IMR-90 (cell line): ENCODE results near the gene NEO1. TPM values are rescaled to one million over a fixed set of nuclear protein-coding genes. Genes with fewer than 3 reads are reported as not detected.

Experiments used
- ATAC-seq: fragments of 200-7000 bp; cut with Tn5 transposase; 2 replicates; pipeline ENCODE4 v1.9.1; 2020; ENCODE audit warnings: low read depth, mild to moderate bottlenecking, moderate library complexity
- BruUV-seq: library from RNA; stranded (reverse); fragments of 400-500 nt; replicated peaks from 2 replicates; lab custom pipeline; 2021; lab: Mats Ljungman, UMichigan
- CTCF ChIA-PET: fragments of 300-600 bp; formaldehyde crosslinking; extraction: SDS; loops from one replicate; lab custom pipeline; 2021; ENCODE audit warnings: antibody characterized with exemption; lab: Yijun Ruan, JAX
- POLR2A ChIA-PET: fragments of 300-600 bp; sonication (Branson Sonifier 250); formaldehyde crosslinking; loops from one replicate; lab custom pipeline; 2022; ENCODE audit warnings: antibody characterized with exemption; ENCODE audit not compliant: unreplicated experiment; lab: Charles Lee
- DNase-seq: peaks from one replicate; pipeline ENCODE4 v3.0.0; 2013
- H2AFZ ChIP-seq: replicated peaks from 2 replicates; pipeline ENCODE3; 2013; ENCODE audit warnings: low read length, mild to moderate bottlenecking; ENCODE audit not compliant: poor library complexity
- H2AK5ac ChIP-seq: 2 replicates; pipeline ENCODE4 v1.6.1; 2013; ENCODE audit warnings: low read depth, low read length, inconsistent platforms
- H2AK9ac ChIP-seq: replicated peaks from 2 replicates; pipeline ENCODE3; 2013; ENCODE audit warnings: mild to moderate bottlenecking, low read depth, low read length, moderate library complexity; ENCODE audit not compliant: poor library complexity
- H2BK120ac ChIP-seq: 2 replicates; pipeline ENCODE4 v1.6.1; 2013; ENCODE audit warnings: low read depth, low read length, inconsistent platforms
- H2BK15ac ChIP-seq: 3 replicates; pipeline ENCODE4 v1.6.1; 2013; ENCODE audit warnings: low read depth, low read length, inconsistent platforms
- H2BK20ac ChIP-seq: 2 replicates; pipeline ENCODE4 v1.6.1; 2013; ENCODE audit warnings: low read depth, mild to moderate bottlenecking, inconsistent platforms, low read length, moderate library complexity
- H2BK5ac ChIP-seq: 2 replicates; pipeline ENCODE4 v1.6.1; 2013; ENCODE audit warnings: mild to moderate bottlenecking, low read depth, low read length, inconsistent platforms; ENCODE audit not compliant: poor library complexity, severe bottlenecking
- H3K14ac ChIP-seq: replicated peaks from 2 replicates; pipeline ENCODE4 v1.6.1; 2013; ENCODE audit warnings: low read depth, low read length, inconsistent platforms
- H3K18ac ChIP-seq: 2 replicates; pipeline ENCODE4 v1.6.1; 2013; ENCODE audit warnings: low read depth, low read length, control low read depth
- H3K23ac ChIP-seq: 2 replicates; pipeline ENCODE4 v1.6.1; 2013; ENCODE audit warnings: low read depth, low read length, inconsistent platforms
- H3K27ac ChIP-seq: 2 replicates; pipeline ENCODE4 v1.5.1; 2013; ENCODE audit warnings: mild to moderate bottlenecking, control low read depth, low read length; ENCODE audit not compliant: insufficient read depth
- H3K27me3 ChIP-seq: 2 replicates; pipeline ENCODE4 v1.6.1; 2013; ENCODE audit warnings: low read length; ENCODE audit not compliant: control insufficient read depth, insufficient read depth
- H3K36me3 ChIP-seq: 2 replicates; pipeline ENCODE4 v1.6.1; 2013; ENCODE audit warnings: low read length, mixed read lengths; ENCODE audit not compliant: control insufficient read depth, insufficient read depth
- H3K4ac ChIP-seq: 2 replicates; pipeline ENCODE4 v1.6.1; 2013; ENCODE audit warnings: low read depth, low read length, inconsistent platforms
- H3K4me1 ChIP-seq: 2 replicates; pipeline ENCODE4 v1.6.1; 2013; ENCODE audit warnings: low read length, mixed read lengths; ENCODE audit not compliant: control insufficient read depth, insufficient read depth
- H3K4me2 ChIP-seq: 2 replicates; pipeline ENCODE4 v1.6.1; 2013; ENCODE audit warnings: low read depth, mild to moderate bottlenecking, control low read depth, low read length, moderate library complexity
- H3K4me3 ChIP-seq: 2 replicates; pipeline ENCODE4 v1.5.1; 2013; ENCODE audit warnings: low read depth, mild to moderate bottlenecking, control low read depth, low read length, moderate library complexity; ENCODE audit not compliant: insufficient read depth
- H3K56ac ChIP-seq: 2 replicates; pipeline ENCODE4 v1.6.1; 2013; ENCODE audit warnings: low read length, inconsistent platforms; ENCODE audit not compliant: insufficient read depth; ENCODE audit errors: extremely low read depth
- H3K79me1 ChIP-seq, 2 experiments: 2 replicates each; pipeline ENCODE4 v1.6.1; 2013; ENCODE audit warnings: low read length in 2 of 2, inconsistent platforms in 1 of 2, low read depth in 1 of 2
- H3K9ac ChIP-seq: 2 replicates; pipeline ENCODE4 v1.6.1; 2013; ENCODE audit warnings: low read depth, low read length, control low read depth
- H3K9me1 ChIP-seq: 2 replicates; pipeline ENCODE4 v1.6.1; 2013; ENCODE audit warnings: low read length, inconsistent platforms; ENCODE audit not compliant: insufficient read depth
- H3K9me3 ChIP-seq: 2 replicates; pipeline ENCODE4 v1.6.1; 2013; ENCODE audit warnings: low read length; ENCODE audit not compliant: control insufficient read depth, insufficient read depth
- H4K20me1 ChIP-seq: 2 replicates; pipeline ENCODE4 v1.6.1; 2013; ENCODE audit warnings: low read length, inconsistent platforms; ENCODE audit not compliant: insufficient read depth
- H4K5ac ChIP-seq: 2 replicates; pipeline ENCODE4 v1.6.1; 2013; ENCODE audit warnings: mild to moderate bottlenecking, low read depth, low read length, control low read depth
- H4K8ac ChIP-seq, 2 experiments: 2 replicates each; pipeline ENCODE4 v1.6.1; 2013; ENCODE audit warnings: low read depth in 2 of 2, low read length in 2 of 2, control low read depth in 1 of 2, inconsistent platforms in 1 of 2
- H4K91ac ChIP-seq: 2 replicates; pipeline ENCODE4 v1.6.1; 2013; ENCODE audit warnings: low read depth, low read length, inconsistent platforms; ENCODE audit not compliant: insufficient read depth
- BHLHE40 ChIP-seq: fragments of 150-350 bp; IDR thresholded peaks from 2 replicates; pipeline ENCODE4 v1.6.1; 2016; ENCODE audit warnings: mild to moderate bottlenecking, low read depth, low read length
- CEBPB ChIP-seq: IDR thresholded peaks from 2 replicates; pipeline ENCODE4 v1.6.1; 2012; ENCODE audit warnings: low read depth, low read length, improper control_type of control experiment
- CTCF ChIP-seq: conservative IDR thresholded peaks from 2 replicates; pipeline ENCODE4 v1.5.1; 2012; ENCODE audit warnings: mild to moderate bottlenecking, low read depth, low read length, improper control_type of control experiment
- ELK1 ChIP-seq: fragments of 150-350 bp; IDR thresholded peaks from 2 replicates; pipeline ENCODE4 v1.6.1; 2016; ENCODE audit warnings: low read depth, mild to moderate bottlenecking, low read length, moderate library complexity, borderline replicate concordance
- MAFK ChIP-seq: IDR thresholded peaks from 2 replicates; pipeline ENCODE4 v1.6.1; 2012; ENCODE audit warnings: low read depth, low read length, improper control_type of control experiment
- MAZ ChIP-seq: IDR thresholded peaks from 2 replicates; pipeline ENCODE4 v1.6.1; 2012; ENCODE audit warnings: low read depth, mild to moderate bottlenecking, low read length, improper control_type of control experiment, moderate library complexity, borderline replicate concordance
- NFE2L2 ChIP-seq: fragments of 150-350 bp; IDR thresholded peaks from 2 replicates; pipeline ENCODE4 v1.6.1; 2016; ENCODE audit warnings: low read depth, mild to moderate bottlenecking, low read length
- POLR2A ChIP-seq: IDR thresholded peaks from 2 replicates; pipeline ENCODE4 v1.6.1; 2012; ENCODE audit warnings: mild to moderate bottlenecking, low read depth, low read length
- RAD21 ChIP-seq: IDR thresholded peaks from 2 replicates; pipeline ENCODE4 v1.6.1; 2012; ENCODE audit warnings: low read length, improper control_type of control experiment
- RCOR1 ChIP-seq: IDR thresholded peaks from 2 replicates; pipeline ENCODE4 v1.6.1; 2012; ENCODE audit warnings: mild to moderate bottlenecking, low read length, improper control_type of control experiment; ENCODE audit not compliant: insufficient replicate concordance
- RFX5 ChIP-seq: IDR thresholded peaks from 2 replicates; pipeline ENCODE4 v1.8.0; 2012; ENCODE audit warnings: low read depth, mild to moderate bottlenecking, low read length, moderate library complexity
- SMC3 ChIP-seq: fragments of 150-350 bp; IDR thresholded peaks from 2 replicates; pipeline ENCODE4 v1.6.1; 2016; ENCODE audit warnings: low read depth, mild to moderate bottlenecking, antibody characterized with exemption, low read length, moderate library complexity
- USF2 ChIP-seq: fragments of 150-350 bp; IDR thresholded peaks from 2 replicates; pipeline ENCODE4 v1.6.1; 2017; ENCODE audit warnings: mild to moderate bottlenecking, antibody characterized with exemption, low read length, low read depth
- dilution Hi-C: fragments of 300-500 bp; cut with HindIII; formaldehyde crosslinking; loops from one replicate; pipeline ENCODE4 v1.14.3; 2018; ENCODE audit warnings: low sequenced_read_pairs; ENCODE audit not compliant: unreplicated experiment
- in situ Hi-C: fragments of 300-500 bp; cut with MboI; formaldehyde crosslinking; loops from 3 replicates; pipeline ENCODE4 v1.14.3; 2019; ENCODE audit warnings: low sequenced_read_pairs, inconsistent platforms, mixed read lengths
- intact Hi-C: fragments of 100-400 bp; cut with micrococcal nuclease; formaldehyde crosslinking; loops from 2 replicates; pipeline ENCODE4 v1.10.0; 2022
- polyA plus RNA-seq, 3 experiments: library from polyadenylated mRNA; depleted of rRNA; stranded (reverse); fragments of >200 nt; gene quantifications; 2 replicates each; pipeline ENCODE4 v1.2.3, GENCODE V29; 2012; ENCODE audit warnings: low replicate concordance in 1 of 3
- total RNA-seq: library from RNA; depleted of rRNA; stranded (reverse); fragments of >200 nt; gene quantifications from 2 replicates; pipeline ENCODE4 v1.2.3, GENCODE V29; 2012

Gene NEO1
- total and polyA plus RNA-seq, 2 of the 4 experiments (the other 2 are of a cell fraction): 16.3 to 18.5 TPM

- H3K27me3 ChIP-seq: peaks cover 5% of the 10 kb centered on the region; the same call in 1 of the 2 replicates
- no peak overlapping the region for H3K27ac ChIP-seq
- no peaks in the 10 kb centered on the region for H3K36me3 ChIP-seq
- no peak overlapping the region for H2BK20ac ChIP-seq
- H3K14ac ChIP-seq: no peak overlapping the region
- H3K4me1 ChIP-seq: no peaks in the 10 kb centered on the region; the same call in 1 of the 2 replicates
- H4K5ac ChIP-seq: no peak overlapping the region
- no peak overlapping the region for H3K4me2 ChIP-seq
- H4K20me1 ChIP-seq: peaks cover 26% of the 10 kb centered on the region; the same call in 1 of the 2 replicates
- H2BK15ac ChIP-seq: no peak overlapping the region
- no peak overlapping the region for H3K18ac ChIP-seq
- no peak overlapping the region for H3K23ac ChIP-seq
- dilution Hi-C loops (no loop called here), intact Hi-C loops (no loop called here), in situ Hi-C loops (no loop called here)
- ATAC-seq: no peak
- no peak for TF ChIP-seq RAD21
- TF ChIP-seq BHLHE40: no peak
- TF ChIP-seq MAFK: no peak
- no peak for TF ChIP-seq RCOR1
- no peak for TF ChIP-seq POLR2A
- no peak for TF ChIP-seq NFE2L2
- no peak for TF ChIP-seq USF2
- no peak for TF ChIP-seq CEBPB
- no peak for TF ChIP-seq RFX5
- TF ChIP-seq ELK1: no peak
- TF ChIP-seq CTCF: no peak
- TF ChIP-seq MAZ: no peak
- TF ChIP-seq SMC3: no peak
- no peak overlapping the region for H4K8ac ChIP-seq
- ChIA-PET POLR2A (no interaction called here), CTCF (no interaction called here)
- no peak overlapping the region for H3K9ac ChIP-seq
- H2BK5ac ChIP-seq: no peak overlapping the region
- H2AK5ac ChIP-seq: no peak overlapping the region
- H3K4ac ChIP-seq: no peak overlapping the region
- no TSS peak for BruUV-seq
- H3K56ac ChIP-seq: no peak overlapping the region
- H3K79me1 ChIP-seq: peaks cover 0 to 31% of the 10 kb centered on the region in 2 experiments; a peak in 2 of 4 replicates
- no peak overlapping the region for H4K91ac ChIP-seq
- no peaks in the 10 kb centered on the region for H3K9me3 ChIP-seq
- H2BK120ac ChIP-seq: no peak overlapping the region
- H2AK9ac ChIP-seq: no peak overlapping the region
- no peak overlapping the region for H3K4me3 ChIP-seq
- DNase-seq: no peak
- H3K9me1 ChIP-seq: no peaks in the 10 kb centered on the region; the same call in 1 of the 2 replicates
- no peak overlapping the region for H2AFZ ChIP-seq
Measured at GRCh38 chr15:73058437-73058836, 6.2 kb downstream of the NEO1 start.
